GM12878 (cell line): ENCODE measurements around the gene FTO. TPM values are rescaled to one million over a fixed set of nuclear protein-coding genes. Genes with fewer than 3 reads are reported as not detected.

Experiments
- ATAC-seq: fragments of 200-7000 bp; cut with Tn5 transposase; 3 replicates; pipeline ENCODE4 v1.9.1; 2020; ENCODE audit warnings: mild to moderate bottlenecking, moderate library complexity
- BruUV-seq: library from RNA; stranded (reverse); fragments of 400-500 nt; replicated peaks from 2 replicates; lab custom pipeline; 2021; lab: Mats Ljungman, UMichigan
- CTCF ChIA-PET: fragments of 300-600 bp; sonication (Branson Sonifier 250); formaldehyde crosslinking; extraction: SDS; loops from one replicate; lab custom pipeline; 2021; ENCODE audit warnings: inconsistent platforms; lab: Yijun Ruan, JAX
- POLR2A ChIA-PET: fragments of 350-600 bp; formaldehyde crosslinking; extraction: SDS; loops from one replicate; lab custom pipeline; 2021; ENCODE audit warnings: inconsistent platforms; lab: Charles Lee
- RAD21 ChIA-PET: fragments of 300-600 bp; sonication (Branson Sonifier 250); formaldehyde crosslinking; loops from one replicate; lab custom pipeline; 2023; ENCODE audit warnings: antibody characterized with exemption; ENCODE audit not compliant: unreplicated experiment; lab: Charles Lee
- SMC1A ChIA-PET: fragments of 300-600 bp; sonication (Branson Sonifier 250); formaldehyde crosslinking; loops from one replicate; lab custom pipeline; 2023; ENCODE audit not compliant: unreplicated experiment, uncharacterized antibody; lab: Charles Lee
- DNase-seq: peaks from one replicate; pipeline ENCODE4 v3.0.0-alpha.2; 2011; ENCODE audit warnings: low read depth, low spot score
- FAIRE-seq: peaks from 3 replicates; lab custom pipeline; 2011; peaks lifted over from hg19 to GRCh38; lab: Jason Lieb, UNC
- H2AFZ ChIP-seq: 2 replicates; pipeline ENCODE4 v1.6.0; 2011; ENCODE audit warnings: low read depth, low read length, control low read depth; ENCODE audit not compliant: control insufficient read depth
- H3K27ac ChIP-seq: 2 replicates; pipeline ENCODE4 v1.5.1; 2011; ENCODE audit warnings: control low read depth; ENCODE audit not compliant: control insufficient read depth, insufficient read depth
- H3K27me3 ChIP-seq, 2 experiments: replicated peaks in 1 of 2; 2 replicates each; pipeline versions ENCODE4 v1.6.0 to v1.6.1; 2011; ENCODE audit warnings: low read length in 1 of 2; ENCODE audit not compliant: control insufficient read depth in 2 of 2, insufficient read depth in 2 of 2
- H3K36me3 ChIP-seq, 2 experiments: 2 replicates each; pipeline ENCODE4 v1.5.1; 2011; ENCODE audit warnings: low read length in 1 of 2; ENCODE audit not compliant: control insufficient read depth in 2 of 2, insufficient read depth in 2 of 2
- H3K4me1 ChIP-seq: 2 replicates; pipeline ENCODE4 v1.6.1; 2011; ENCODE audit warnings: mild to moderate bottlenecking, low read length, moderate library complexity, mixed read lengths; ENCODE audit not compliant: control insufficient read depth, insufficient read depth
- H3K4me2 ChIP-seq: 2 replicates; pipeline ENCODE4 v1.6.0; 2011; ENCODE audit warnings: control low read depth; ENCODE audit not compliant: control insufficient read depth, insufficient read depth
- H3K4me3 ChIP-seq: fragments of 200-600 bp; sonication (generic); 2 replicates; pipeline ENCODE4 v1.5.1; 2016
- H3K79me2 ChIP-seq: 2 replicates; pipeline ENCODE4 v1.6.0; 2011; ENCODE audit warnings: low read length; ENCODE audit not compliant: control insufficient read depth, insufficient read depth
- H3K9ac ChIP-seq: 2 replicates; pipeline ENCODE4 v1.8.0; 2011; ENCODE audit warnings: low read length, control low read depth, mixed read lengths; ENCODE audit not compliant: control insufficient read depth, insufficient read depth
- H3K9me3 ChIP-seq: replicated peaks from 3 replicates; pipeline ENCODE4 v1.5.1; 2011; ENCODE audit warnings: mild to moderate bottlenecking, low read length; ENCODE audit not compliant: control insufficient read depth, insufficient read depth
- H4K20me1 ChIP-seq: 2 replicates; pipeline ENCODE4 v1.6.0; 2011; ENCODE audit not compliant: control insufficient read depth, insufficient read depth
- ATF2 ChIP-seq: IDR thresholded peaks from 2 replicates; pipeline ENCODE4 v1.6.1; 2012; ENCODE audit warnings: low read length, inconsistent platforms
- CHD4 ChIP-seq: fragments of 200-600 bp; sonication (generic); IDR thresholded peaks from 2 replicates; pipeline ENCODE4 v1.6.1; 2016; ENCODE audit warnings: mild to moderate bottlenecking
- CTCF ChIP-seq, 3 experiments: IDR thresholded peaks in 2 of 3; conservative IDR thresholded peaks in 1 of 3; 2 replicates each; pipeline ENCODE4 v1.5.1; 2011; ENCODE audit warnings: low read depth in 3 of 3, low read length in 3 of 3, mild to moderate bottlenecking in 3 of 3, control low read depth in 2 of 3, moderate library complexity in 2 of 3, inconsistent platforms in 1 of 3, mixed read lengths in 1 of 3; ENCODE audit not compliant: control insufficient read depth in 2 of 3, insufficient read depth in 1 of 3; ENCODE audit errors: extremely low read depth in 1 of 3
- HCFC1 ChIP-seq: fragments of 150-350 bp; IDR thresholded peaks from 2 replicates; pipeline ENCODE4 v1.6.1; 2014; ENCODE audit warnings: low read length
- IRF3 ChIP-seq: fragments of 450-650 bp; IDR thresholded peaks from 2 replicates; pipeline ENCODE4 v1.6.1; 2014; ENCODE audit warnings: mild to moderate bottlenecking
- KLF5 ChIP-seq: fragments of 450-650 bp; IDR thresholded peaks from 2 replicates; pipeline ENCODE4 v1.6.1; 2014; ENCODE audit warnings: mild to moderate bottlenecking; ENCODE audit not compliant: partially characterized antibody
- MEF2A ChIP-seq: IDR thresholded peaks from 2 replicates; pipeline ENCODE4 v1.6.1; 2011; ENCODE audit warnings: low read depth, mild to moderate bottlenecking, low read length, moderate library complexity; ENCODE audit not compliant: insufficient read depth
- NFYB ChIP-seq: IDR thresholded peaks from 2 replicates; pipeline ENCODE4 v1.6.1; 2011; ENCODE audit warnings: low read depth, mild to moderate bottlenecking, low read length, improper control_type of control experiment, moderate library complexity; ENCODE audit not compliant: insufficient read depth
- PAX8 ChIP-seq: fragments of 450-650 bp; IDR thresholded peaks from 2 replicates; pipeline ENCODE4 v1.6.1; 2017; ENCODE audit warnings: mild to moderate bottlenecking, moderate library complexity
- RAD51 ChIP-seq: fragments of 450-650 bp; IDR thresholded peaks from 2 replicates; pipeline ENCODE4 v1.6.1; 2016; ENCODE audit warnings: moderate library complexity, mild to moderate bottlenecking, inconsistent platforms
- SIN3A ChIP-seq: IDR thresholded peaks from 2 replicates; pipeline ENCODE4 v1.6.1; 2012; ENCODE audit warnings: low read depth, low read length, improper control_type of control experiment
- STAT3 ChIP-seq: IDR thresholded peaks from 2 replicates; pipeline ENCODE4 v1.6.1; 2011; ENCODE audit warnings: low read depth, low read length, improper control_type of control experiment
- ZBTB11 ChIP-seq: fragments of 450-650 bp; formaldehyde crosslinking; IDR thresholded peaks from 2 replicates; pipeline ENCODE4 v1.5.0; 2022; ENCODE audit warnings: mild to moderate bottlenecking, missing genetic modification characterization
- ZSCAN29 ChIP-seq: fragments of 450-650 bp; IDR thresholded peaks from 2 replicates; pipeline ENCODE4 v1.6.1; 2017; ENCODE audit warnings: mild to moderate bottlenecking, moderate library complexity
- WGBS: methylation state at CpG from one replicate; pipeline ENCODE4 v1.1.6; 2016; ENCODE audit warnings: low lambda C conversion rate; ENCODE audit not compliant: insufficient replicate concordance, insufficient coverage; ENCODE audit errors: missing lambda C conversion rate; 5-methylcytosine and 5-hydroxymethylcytosine counted together
- in situ Hi-C: fragments of 300-500 bp; cut with MboI; formaldehyde crosslinking; loops from 9 replicates; pipeline ENCODE4 v1.14.3; 2018; ENCODE audit warnings: mixed read lengths
- intact Hi-C: fragments of 100-400 bp; cut with micrococcal nuclease; formaldehyde crosslinking; loops from one replicate; pipeline ENCODE4 v1.14.2; 2022; ENCODE audit not compliant: unreplicated experiment
- polyA plus RNA-seq, 11 experiments: library from polyadenylated mRNA; depleted of rRNA in 4 of 11; unstranded in 6 of 11; stranded (reverse) in 5 of 11; fragments of >200 nt; fragmentation: Nextera tagmentation in 4 of 11; fragmentation: Illumina TruSeq in 1 of 11; extraction: Ambion mirVana in 4 of 11; extraction: Trizol in 1 of 11; gene quantifications; 1 replicate in 1 of 11; 2 replicates in 10 of 11; pipeline versions ENCODE4 v1.2.1 to v1.2.3, GENCODE V29; 2011 to 2016; ENCODE audit warnings: inconsistent platforms in 2 of 11, missing spikeins in 2 of 11, low read depth in 1 of 11
- total RNA-seq, 4 experiments: library from RNA; depleted of rRNA in 3 of 4; stranded (reverse); fragments of >200 nt in 3 of 4; fragmentation: Illumina TruSeq in 1 of 4; extraction: Trizol in 1 of 4; gene quantifications; 2 replicates each; pipeline versions ENCODE4 v1.2.1 to v1.2.3, GENCODE V29; 2013 to 2021

FTO gene
- total and polyA plus RNA-seq, 10 of the 15 experiments (the other 5 are each of a cell fraction or from before 2014, with no cell fraction given) = 20.1 to 55.0 (median 47.0) TPM

- TF ChIP-seq CTCF (IDR thresholded peaks at IDR 0.05 in 2 of 3, conservative IDR thresholded peaks at IDR 0.05 in 1 of 3; ENCODE audit: control insufficient read depth in 2 of 3, extremely low read depth in 1 of 3, insufficient read depth in 1 of 3, low read depth in 3 of 3, low read length in 3 of 3) (no peak), PAX8 (no peak)
Observed at GRCh38 chr16:53872248-53873221, 168.6 kb downstream of the FTO start (continued).

DNA sequence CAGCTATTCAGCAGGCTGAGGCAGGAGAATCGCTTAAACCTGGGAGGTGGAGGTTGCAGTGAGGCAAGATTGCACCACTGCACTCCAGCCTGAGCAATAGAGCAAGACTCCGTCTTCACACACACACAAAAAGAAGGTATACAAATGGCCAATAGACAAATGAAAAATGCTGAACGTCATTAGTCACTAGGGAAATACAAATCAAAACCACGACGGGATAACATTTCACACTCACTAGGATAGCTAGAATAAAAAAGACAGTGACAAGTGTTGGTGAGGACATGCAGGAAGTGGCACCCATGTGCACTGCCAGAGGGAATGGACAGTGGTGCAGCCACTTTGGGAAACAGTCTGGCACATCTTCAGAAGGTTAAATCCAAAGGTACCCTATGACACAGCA, 172.9 kb downstream of the FTO start:
- ChIA-PET CTCF (no interaction called here), RAD21 (no interaction called here), SMC1A (no interaction called here), POLR2A (no interaction called here)
- no peak for FAIRE-seq
- Histone ChIP-seq H3K4me3 (no peak overlapping the region), H3K9me3 (no peaks in the 10 kb centered on the region), H3K36me3 (peaks cover 0 to 3% of the 10 kb centered on the region in 2 experiments; a peak in 2 of 4 replicates), H3K27me3 (no peaks in the 10 kb centered on the region), H4K20me1 (no peaks in the 10 kb centered on the region), H3K27ac (no peak overlapping the region), H2AFZ (no peak overlapping the region), H3K79me2 (no peaks in the 10 kb centered on the region), H3K4me2 (no peak overlapping the region), H3K9ac (no peak overlapping the region), H3K4me1 (no peaks in the 10 kb centered on the region)
- intact Hi-C loops (no loop called here), in situ Hi-C loops (no loop called here)
- 97% methylated on average over 5 of the region's 5 CpGs for WGBS
- no peak for DNase-seq
- no TSS peak for BruUV-seq
- ATAC-seq = no peak
- TF ChIP-seq KLF5 = no peak
- TF ChIP-seq STAT3 = no peak
- no peak for TF ChIP-seq NFYB
- TF ChIP-seq SIN3A = no peak
- TF ChIP-seq ZSCAN29 = no peak
- TF ChIP-seq CHD4 = no peak
- TF ChIP-seq MEF2A = no peak
- no peak for TF ChIP-seq RAD51
- no peak for TF ChIP-seq ATF2
- TF ChIP-seq HCFC1 = no peak
- no peak for TF ChIP-seq ZBTB11 (CRISPR knock-in tag)
- no peak for TF ChIP-seq IRF3
